ENCODE results near the gene RIT2. TPM values are rescaled to one million over a fixed set of nuclear protein-coding genes. Genes with fewer than 3 reads are reported as not detected.

RIT2 gene
- polyA plus RNA-seq, 1 donor from 2014 or later, result 1.1 TPM

DNA sequence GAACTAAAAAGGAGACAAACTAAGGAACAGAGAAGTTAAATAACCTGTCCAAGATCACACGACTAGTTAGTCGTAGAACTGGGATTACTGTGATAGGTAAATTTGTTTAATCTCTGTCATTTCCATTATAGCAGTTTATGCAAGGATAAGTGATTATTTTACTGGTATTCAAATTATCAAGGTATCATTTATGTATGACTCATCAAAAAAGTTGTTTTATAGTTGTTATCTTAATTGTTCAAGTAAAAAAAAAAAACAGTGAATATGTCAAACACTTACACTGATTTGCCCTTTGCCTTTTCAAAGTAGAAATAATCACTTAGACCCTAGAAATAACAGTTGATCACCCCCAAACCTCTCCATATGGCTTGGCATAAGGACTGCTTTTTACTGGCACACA lies 173.6 kb downstream of the RIT2 start:
- Histone ChIP-seq H3K27me3 (ENCODE audit: insufficient read depth, low read depth, low read length) (no peaks in the 10 kb centered on the region), H3K79me2 (replicated peaks; ENCODE audit: insufficient read depth, low read length) (no peaks in the 10 kb centered on the region), H3K9me3 (ENCODE audit: low read length) (no peaks in the 10 kb centered on the region), H3K4me3 (ENCODE audit: low read length) (no peak overlapping the region), H2AFZ (ENCODE audit: low read depth, low read length) (no peak overlapping the region), H4K20me1 (ENCODE audit: insufficient read depth) (no peaks in the 10 kb centered on the region), H3K9me2 (ENCODE audit: insufficient read depth, low read length) (no peaks in the 10 kb centered on the region), H3K9ac (ENCODE audit: low read length) (no peak overlapping the region), H3K27ac (ENCODE audit: low read length) (no peak overlapping the region), H3K4me2 (ENCODE audit: low read length) (no peak overlapping the region), H3K36me3 (ENCODE audit: insufficient read depth, low read length) (no peaks in the 10 kb centered on the region), H3F3A (ENCODE audit: insufficient read depth, low read length, poor library complexity, severe bottlenecking) (no peaks in the 10 kb centered on the region)
- no peak for TF ChIP-seq REST (IDR thresholded peaks at IDR 0.05; ENCODE audit: borderline replicate concordance)
- no peak for TF ChIP-seq SMC3 (conservative IDR thresholded peaks at IDR 0.05; ENCODE audit: poor library complexity)
- no peak for TF ChIP-seq EZH2 (IDR thresholded peaks at IDR 0.05; ENCODE audit: borderline replicate concordance, insufficient read depth, low read length, poor library complexity, severe bottlenecking)
- no peak for TF ChIP-seq TAF1 (IDR thresholded peaks at IDR 0.05; ENCODE audit: low read depth)
- no peak for TF ChIP-seq MXI1 (conservative IDR thresholded peaks at IDR 0.05; ENCODE audit: poor library complexity, severe bottlenecking)
- TF ChIP-seq, protein P1, sequence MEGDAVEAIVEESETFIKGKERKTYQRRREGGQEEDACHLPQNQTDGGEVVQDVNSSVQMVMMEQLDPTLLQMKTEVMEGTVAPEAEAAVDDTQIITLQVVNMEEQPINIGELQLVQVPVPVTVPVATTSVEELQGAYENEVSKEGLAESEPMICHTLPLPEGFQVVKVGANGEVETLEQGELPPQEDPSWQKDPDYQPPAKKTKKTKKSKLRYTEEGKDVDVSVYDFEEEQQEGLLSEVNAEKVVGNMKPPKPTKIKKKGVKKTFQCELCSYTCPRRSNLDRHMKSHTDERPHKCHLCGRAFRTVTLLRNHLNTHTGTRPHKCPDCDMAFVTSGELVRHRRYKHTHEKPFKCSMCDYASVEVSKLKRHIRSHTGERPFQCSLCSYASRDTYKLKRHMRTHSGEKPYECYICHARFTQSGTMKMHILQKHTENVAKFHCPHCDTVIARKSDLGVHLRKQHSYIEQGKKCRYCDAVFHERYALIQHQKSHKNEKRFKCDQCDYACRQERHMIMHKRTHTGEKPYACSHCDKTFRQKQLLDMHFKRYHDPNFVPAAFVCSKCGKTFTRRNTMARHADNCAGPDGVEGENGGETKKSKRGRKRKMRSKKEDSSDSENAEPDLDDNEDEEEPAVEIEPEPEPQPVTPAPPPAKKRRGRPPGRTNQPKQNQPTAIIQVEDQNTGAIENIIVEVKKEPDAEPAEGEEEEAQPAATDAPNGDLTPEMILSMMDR (IDR thresholded peaks at IDR 0.05; ENCODE audit: poor library complexity, severe bottlenecking), result no peak
- no peak for TF ChIP-seq POLR2AphosphoS5 (IDR thresholded peaks at IDR 0.05)
- no peak for TF ChIP-seq RAD21 (conservative IDR thresholded peaks at IDR 0.05)
- TF ChIP-seq EP300 (conservative IDR thresholded peaks at IDR 0.05; ENCODE audit: poor library complexity, severe bottlenecking), result no peak

DNA sequence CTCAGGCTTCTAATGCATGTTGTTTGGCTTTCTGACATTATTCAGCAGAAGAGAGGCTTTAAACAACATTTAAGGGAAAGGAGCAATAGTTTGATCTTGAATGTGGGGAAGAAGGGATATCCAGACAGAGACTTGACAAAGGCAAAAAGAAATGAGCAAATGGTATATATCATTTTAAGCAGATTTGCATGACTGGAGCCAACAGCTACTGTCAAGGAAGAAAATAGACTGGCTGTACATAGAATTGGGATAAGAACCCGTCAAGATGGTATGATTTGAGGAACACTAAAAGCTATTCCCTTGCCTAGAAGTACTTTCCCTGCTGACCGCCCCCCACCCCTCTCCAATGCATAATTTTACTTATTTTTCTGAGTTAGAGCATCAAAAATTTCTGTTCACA lies 174.5 kb downstream of the RIT2 start:
- H3K4me3 ChIP-seq (ENCODE audit: low read length), result no peak overlapping the region

More for the DNA sequence above, 174.5 kb downstream of the RIT2 start:
- no peaks in the 10 kb centered on the region for H3K36me3 ChIP-seq (ENCODE audit: insufficient read depth, low read length)
- no peak overlapping the region for H3K27ac ChIP-seq (ENCODE audit: low read length)
- no peaks in the 10 kb centered on the region for H4K20me1 ChIP-seq (ENCODE audit: insufficient read depth)
- no peaks in the 10 kb centered on the region for H3K9me2 ChIP-seq (ENCODE audit: insufficient read depth, low read length)
- TF ChIP-seq, protein P1 (IDR thresholded peaks at IDR 0.05; ENCODE audit: poor library complexity, severe bottlenecking), result no peak
- TF ChIP-seq TAF1 (IDR thresholded peaks at IDR 0.05; ENCODE audit: low read depth) (no peak), POLR2AphosphoS5 (IDR thresholded peaks at IDR 0.05) (no peak), EZH2 (IDR thresholded peaks at IDR 0.05; ENCODE audit: borderline replicate concordance, insufficient read depth, low read length, poor library complexity, severe bottlenecking) (no peak), EP300 (conservative IDR thresholded peaks at IDR 0.05; ENCODE audit: poor library complexity, severe bottlenecking) (no peak), SMC3 (conservative IDR thresholded peaks at IDR 0.05; ENCODE audit: poor library complexity) (no peak), REST (IDR thresholded peaks at IDR 0.05; ENCODE audit: borderline replicate concordance) (no peak), MXI1 (conservative IDR thresholded peaks at IDR 0.05; ENCODE audit: poor library complexity, severe bottlenecking) (no peak), RAD21 (conservative IDR thresholded peaks at IDR 0.05) (no peak)
- no peaks in the 10 kb centered on the region for H3K9me3 ChIP-seq (ENCODE audit: low read length)
- H3K9ac ChIP-seq (ENCODE audit: low read length), result no peak overlapping the region
- H3K79me2 ChIP-seq (replicated peaks; ENCODE audit: insufficient read depth, low read length), result no peaks in the 10 kb centered on the region
- no peak overlapping the region for H2AFZ ChIP-seq (ENCODE audit: low read depth, low read length)
- H3F3A ChIP-seq (ENCODE audit: insufficient read depth, low read length, poor library complexity, severe bottlenecking), result no peaks in the 10 kb centered on the region
- no peak overlapping the region for H3K4me2 ChIP-seq (ENCODE audit: low read length)
- no peaks in the 10 kb centered on the region for H3K27me3 ChIP-seq (ENCODE audit: insufficient read depth, low read depth, low read length)
